AG10803 (cell line): ENCODE measurements around the gene DMC1.

Experiments
- DNase-seq: peaks from one replicate; pipeline ENCODE4 v3.0.0; 2010; ENCODE audit warnings: low read depth
- H3K4me3 ChIP-seq: 2 replicates; pipeline ENCODE4 v1.5.1; 2011; ENCODE audit warnings: mild to moderate bottlenecking, low read length, control low read depth
- TF ChIP-seq, protein P1 (sequence below): conservative IDR thresholded peaks from 2 replicates; pipeline ENCODE4 v1.5.1; 2011; ENCODE audit warnings: mild to moderate bottlenecking, low read length, control low read depth, inconsistent platforms

Gene DMC1

DNA sequence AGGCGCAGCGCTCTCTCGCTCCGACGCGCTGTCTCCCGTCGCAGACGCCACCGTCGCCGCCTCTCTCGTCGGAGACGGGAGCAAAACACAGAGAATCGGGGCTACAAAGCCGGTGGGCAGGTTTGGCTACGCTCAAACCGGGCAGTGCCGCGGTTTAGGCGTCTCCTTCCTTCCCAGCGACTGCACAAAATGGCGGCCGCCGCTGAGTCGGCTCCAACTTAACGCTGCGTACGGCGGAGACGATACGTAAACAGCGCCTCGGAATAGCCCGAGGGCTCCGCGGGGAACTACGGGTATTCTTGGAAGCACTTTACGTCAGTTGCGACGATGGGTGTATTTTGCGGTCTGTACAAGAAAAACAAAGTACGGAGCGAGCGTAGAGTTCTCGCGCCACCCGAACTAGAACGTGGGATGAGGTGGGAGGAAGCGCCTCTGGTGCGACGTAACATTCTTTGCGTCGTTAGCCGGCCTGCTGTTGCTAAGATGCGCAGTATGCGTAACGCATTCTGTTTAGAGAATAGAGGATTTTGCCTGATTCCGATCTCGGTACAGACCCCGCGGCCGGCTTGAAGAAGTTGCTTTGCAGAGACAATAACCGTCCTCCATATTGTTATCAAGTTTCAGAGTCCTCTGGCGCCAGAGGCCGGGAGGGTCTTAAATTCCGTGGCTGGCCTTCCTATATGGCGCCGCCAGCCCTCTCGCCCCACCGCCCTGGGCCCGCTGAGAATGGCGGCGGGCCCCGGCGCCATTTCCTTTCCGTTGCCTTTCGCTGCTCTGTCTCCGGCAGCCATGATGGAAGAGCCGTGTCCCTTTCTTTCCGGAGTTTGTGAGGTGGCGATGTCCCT is 63.6 kb downstream of the DMC1 start, which contains the start of gene DDX17:
Gene DDX17 (minus strand): TSS at position 194 of the 845 bp plus-strand sequence.
- TF ChIP-seq, protein P1, sequence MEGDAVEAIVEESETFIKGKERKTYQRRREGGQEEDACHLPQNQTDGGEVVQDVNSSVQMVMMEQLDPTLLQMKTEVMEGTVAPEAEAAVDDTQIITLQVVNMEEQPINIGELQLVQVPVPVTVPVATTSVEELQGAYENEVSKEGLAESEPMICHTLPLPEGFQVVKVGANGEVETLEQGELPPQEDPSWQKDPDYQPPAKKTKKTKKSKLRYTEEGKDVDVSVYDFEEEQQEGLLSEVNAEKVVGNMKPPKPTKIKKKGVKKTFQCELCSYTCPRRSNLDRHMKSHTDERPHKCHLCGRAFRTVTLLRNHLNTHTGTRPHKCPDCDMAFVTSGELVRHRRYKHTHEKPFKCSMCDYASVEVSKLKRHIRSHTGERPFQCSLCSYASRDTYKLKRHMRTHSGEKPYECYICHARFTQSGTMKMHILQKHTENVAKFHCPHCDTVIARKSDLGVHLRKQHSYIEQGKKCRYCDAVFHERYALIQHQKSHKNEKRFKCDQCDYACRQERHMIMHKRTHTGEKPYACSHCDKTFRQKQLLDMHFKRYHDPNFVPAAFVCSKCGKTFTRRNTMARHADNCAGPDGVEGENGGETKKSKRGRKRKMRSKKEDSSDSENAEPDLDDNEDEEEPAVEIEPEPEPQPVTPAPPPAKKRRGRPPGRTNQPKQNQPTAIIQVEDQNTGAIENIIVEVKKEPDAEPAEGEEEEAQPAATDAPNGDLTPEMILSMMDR, result no peak
- peak within 1 kb of the TSS; percentile 67 for H3K4me3 ChIP-seq
- DNase-seq, result peak; percentile 94

DNA sequence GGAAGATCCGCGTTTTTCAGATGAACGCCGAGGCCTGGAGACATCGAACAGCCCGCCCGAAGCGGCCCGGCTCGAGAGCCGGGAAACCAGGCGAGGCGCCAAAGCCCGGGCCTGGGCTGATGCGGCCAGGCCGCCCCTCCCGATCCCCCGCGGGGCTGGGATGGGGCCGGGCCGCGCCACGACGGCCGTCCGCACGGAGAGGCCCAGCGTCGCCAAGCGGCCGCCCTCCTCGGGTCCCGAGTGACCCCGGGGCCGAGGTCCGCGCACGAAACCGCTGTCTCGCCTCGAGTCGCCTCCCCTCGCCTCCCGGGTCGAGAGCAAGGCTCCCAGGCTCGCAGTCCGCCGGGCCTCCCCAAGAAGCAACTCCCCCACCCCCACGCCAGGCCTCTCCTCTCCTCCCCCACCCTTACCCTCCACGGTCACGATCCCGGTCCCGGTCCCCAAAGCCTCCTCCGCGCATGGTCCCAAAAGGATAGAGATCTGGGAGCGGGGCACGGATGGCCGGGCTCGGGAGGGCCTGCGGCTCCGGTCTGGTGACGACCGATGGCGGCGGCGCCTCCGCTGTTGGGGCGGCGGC is 64.4 kb downstream of the DMC1 start:
- TF ChIP-seq, protein P1, result no peak
- peak overlapping the region; percentile 67 for H3K4me3 ChIP-seq
- DNase-seq, result peak; percentile 78

DNA sequence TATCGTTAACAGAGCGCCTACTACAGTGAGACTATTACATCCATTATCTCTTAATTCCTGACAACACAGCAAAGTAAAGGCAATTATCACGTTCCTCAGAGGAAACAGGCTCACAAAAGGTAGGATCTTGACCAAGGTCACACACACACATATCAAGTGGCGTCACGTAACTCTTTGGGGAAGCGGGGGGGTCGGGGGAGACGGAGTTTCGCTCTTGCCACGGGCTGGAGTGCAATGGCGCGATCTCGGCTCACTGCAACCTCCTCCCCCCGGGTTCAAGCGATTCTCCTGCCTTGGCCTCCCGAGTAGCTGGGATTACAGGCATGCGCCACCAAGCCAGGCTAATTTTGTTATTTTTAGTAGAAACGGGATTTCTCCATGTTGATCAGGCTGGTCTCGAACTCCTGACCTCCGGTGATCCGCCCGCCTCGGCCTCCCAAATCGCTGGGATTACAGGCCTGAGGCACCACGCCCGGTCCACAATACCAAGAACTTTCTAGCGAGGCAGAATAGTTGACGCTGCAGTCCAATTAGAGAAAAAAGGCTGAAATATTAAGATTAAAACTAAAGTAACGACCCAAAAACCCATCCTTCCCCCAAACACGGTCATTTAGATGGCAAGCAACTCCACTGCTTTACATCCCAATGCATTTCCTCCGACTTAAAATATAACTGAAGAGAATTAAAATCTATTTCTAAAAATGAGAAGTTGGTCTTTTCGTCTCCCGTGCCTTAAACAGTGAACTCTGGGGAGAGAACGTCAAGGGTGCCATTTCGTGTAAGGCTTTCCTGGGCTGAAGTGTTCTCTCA is 65.0 kb downstream of the DMC1 start:
- peak; percentile 60 for DNase-seq
- TF ChIP-seq, protein P1, result no peak
- H3K4me3 ChIP-seq, result peak overlapping the region; percentile 67

DNA sequence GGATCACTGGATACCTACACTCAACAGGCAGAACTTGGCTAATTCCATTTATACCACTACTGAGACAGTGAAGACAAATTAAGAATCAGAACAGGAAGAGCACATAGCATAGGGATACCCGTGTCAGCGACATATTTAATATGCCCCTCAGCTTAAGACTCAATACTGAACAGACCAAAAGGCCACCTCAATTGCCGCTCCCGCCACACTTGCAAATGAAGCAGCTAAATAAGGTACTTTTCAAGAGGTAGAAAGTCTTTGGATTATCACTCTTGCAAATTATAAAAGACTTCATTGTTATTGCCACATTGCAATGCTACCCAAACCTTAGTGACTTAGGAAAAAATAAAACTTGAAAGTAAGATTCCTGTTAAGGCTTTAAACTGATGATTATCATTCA is 67.0 kb downstream of the DMC1 start:
- TF ChIP-seq, protein P1, result no peak
- no peak for DNase-seq
- peak overlapping the region; percentile 67 for H3K4me3 ChIP-seq

DNA sequence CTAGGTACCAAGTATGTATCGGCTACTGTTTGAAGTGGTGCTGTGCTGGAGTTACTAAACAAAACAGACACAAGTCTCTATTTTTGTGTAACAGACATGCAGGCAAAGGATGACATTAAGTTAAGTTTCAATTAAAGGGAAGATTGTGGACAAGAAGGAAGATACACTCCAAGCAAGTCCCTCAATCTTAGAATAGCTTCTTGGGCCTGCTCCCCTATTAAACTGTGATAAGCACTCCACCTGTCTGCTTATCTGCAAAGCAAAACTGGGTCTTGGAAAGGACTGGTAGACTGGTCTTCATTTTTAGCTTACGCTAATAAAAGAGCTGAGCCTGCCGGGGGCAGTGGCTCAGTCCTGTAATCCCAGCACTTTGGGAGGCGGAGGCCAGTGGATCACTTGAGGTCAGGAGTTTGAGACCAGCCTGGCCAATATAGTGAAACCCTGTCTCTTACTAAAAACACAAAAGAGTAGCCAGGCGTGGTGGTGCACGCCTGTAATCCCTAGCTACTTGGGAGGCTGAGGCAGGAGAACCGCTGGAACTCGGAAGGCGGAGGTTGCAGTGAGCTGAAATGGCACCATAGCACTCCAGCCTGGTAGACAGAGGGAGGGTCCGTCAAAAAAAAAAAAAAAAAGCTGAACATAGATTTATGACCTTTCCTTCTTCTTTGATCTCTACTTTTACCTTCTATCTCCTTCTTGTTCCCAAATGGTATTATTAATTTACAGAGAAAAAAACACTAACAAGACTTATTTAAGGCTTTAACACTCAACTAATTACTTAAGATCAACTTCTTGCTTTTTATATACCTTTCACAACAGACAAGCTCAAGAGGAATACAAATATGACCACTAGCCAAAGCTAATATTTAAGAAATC is 67.9 kb downstream of the DMC1 start:
- DNase-seq, result no peak
- H3K4me3 ChIP-seq, result no peak overlapping the region; the same call in 1 of the 2 replicates
- TF ChIP-seq, protein P1, result no peak

DNA sequence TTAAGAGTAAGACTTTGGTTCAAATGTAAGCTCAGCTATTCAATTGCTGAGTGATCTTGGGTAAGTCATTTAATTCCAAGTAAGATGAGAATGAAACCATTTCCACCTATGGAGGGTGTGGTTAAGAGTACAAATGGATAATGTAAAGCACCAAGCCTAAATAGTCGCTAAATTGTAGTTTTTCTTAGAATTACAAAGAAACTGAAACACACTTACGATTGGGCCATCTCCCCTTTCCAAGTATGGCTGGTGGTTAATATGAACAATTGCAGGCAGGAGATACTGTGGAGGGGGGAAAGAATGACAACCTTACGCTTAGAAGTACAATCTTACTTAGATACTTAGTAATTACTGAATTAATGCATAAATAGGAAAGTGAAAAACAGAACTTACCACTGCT is 72.1 kb downstream of the DMC1 start:
- no peak for DNase-seq
- TF ChIP-seq, protein P1, result no peak
- H3K4me3 ChIP-seq, result no peak overlapping the region
